Motor neuron (in vitro differentiated cells): Measurements from ENCODE around the gene MTMR3. TPM values are rescaled to one million over a fixed set of nuclear protein-coding genes. Genes with fewer than 3 reads are reported as not detected.

Experiments
- ATAC-seq, 8 experiments: fragments of 200-7000 bp; cut with Tn5 transposase; replicated peaks in 6 of 8; 2 replicates each; pipeline ENCODE4 v1.8.0; 2021; ENCODE audit warnings: mild to moderate bottlenecking in 8 of 8, moderate library complexity in 8 of 8
- H3K27ac ChIP-seq, 2 donors: fragments of 250-450 bp; sonication (Bioruptor Pico); 2 replicates each; pipeline ENCODE4 v1.9.0; 2021; ENCODE audit warnings: antibody characterized with exemption in 2 of 2, mild to moderate bottlenecking in 2 of 2, moderate library complexity in 1 of 2
- H3K4me1 ChIP-seq, 2 donors: fragments of 250-450 bp; sonication (Bioruptor Pico); replicated peaks in 1 of 2; 2 replicates each; pipeline ENCODE4 v1.6.1; 2021; ENCODE audit warnings: antibody characterized with exemption in 2 of 2, mild to moderate bottlenecking in 2 of 2, moderate library complexity in 1 of 2
- H3K4me3 ChIP-seq, 5 donors: fragments of 250-450 bp; sonication (Bioruptor Pico); 2 replicates each; pipeline ENCODE4 v1.9.0; 2021; ENCODE audit warnings: antibody characterized with exemption in 5 of 5, mild to moderate bottlenecking in 5 of 5, moderate library complexity in 4 of 5
- WGBS, 10 experiments: fragments of 450-650 bp; shearing (Covaris generic); methylation state at CpG; one replicate each; pipeline ENCODE4 v1.0.0; 2022; 5-methylcytosine and 5-hydroxymethylcytosine counted together
- in situ Hi-C, 9 experiments: fragments of 400-800 bp; cut with MboI; loops; one replicate each; pipeline ENCODE4 v1.15.0; 2021; ENCODE audit warnings: low sequenced_read_pairs in 9 of 9, low pct_unique_long_range_greater_than_20kb in 2 of 9; ENCODE audit not compliant: unreplicated experiment in 9 of 9
- total RNA-seq, 8 experiments: library from RNA; unstranded; fragments of 300-600 nt; gene quantifications; 2 replicates each; pipeline versions ENCODE4 v1.2.3 to v1.2.4, GENCODE V29; 2022

MTMR3 gene
- total RNA-seq, 8 experiments from 2014 or later, result 16.9 to 50.3 (median 21.6) TPM

- 20 to 97% (median 83%) methylated on average over 1 to 4 of the region's 4 CpGs; no CpG with 5 or more reads in 3 of the 10 experiments for WGBS, 10 experiments
- no peak overlapping the region for H3K27ac ChIP-seq
- no peak for ATAC-seq
- peaks cover 0 to 10% of the 10 kb centered on the region in 2 donors for H3K4me1 ChIP-seq
- no peak overlapping the region for H3K4me3 ChIP-seq
- in situ Hi-C loops, result loop anchor here in 4 of 9 experiments (25.0 kb wide), 2 partner anchors 191 to 316 kb away; no protein-coding TSS in a partner anchor
Measured at GRCh38 chr22:30002861-30003486, 120.0 kb downstream of the MTMR3 start.

GRCh38 chr22:30004101-30004500 is 121.1 kb downstream of the MTMR3 start:
- ATAC-seq, result no peak

GRCh38 chr22:30004694-30005093 is 121.7 kb downstream of the MTMR3 start:
- no peak overlapping the region for H3K27ac ChIP-seq
- in situ Hi-C loops, result loop anchor here in 4 of 9 experiments (25.0 kb wide), 2 partner anchors 192 to 317 kb away; no protein-coding TSS in a partner anchor
- 7 to 80% (median 45%) methylated on average over 1 to 3 of the region's 4 CpGs; no CpG with 5 or more reads in 4 of the 10 experiments for WGBS, 10 experiments

More at GRCh38 chr22:30004101-30004500, 121.1 kb downstream of the MTMR3 start:
- Histone ChIP-seq H3K4me1 (peaks cover 0 to 13% of the 10 kb centered on the region in 2 donors), H3K4me3 (no peak overlapping the region), H3K27ac (no peak overlapping the region)
- 57 to 89% (median 67%) methylated on average over 1 of the region's 1 CpG; no CpG with 5 or more reads in 4 of the 10 experiments for WGBS, 10 experiments
- in situ Hi-C loops, result loop anchor here in 4 of 9 experiments (25.0 kb wide), 2 partner anchors 192 to 317 kb away; no protein-coding TSS in a partner anchor

GRCh38 chr22:30005213-30005857 is 122.4 kb downstream of the MTMR3 start:
- ATAC-seq, result peak; percentile 48 to 94 (median 82)
- in situ Hi-C loops, result loop anchor here in 4 of 9 experiments (25.0 kb wide), 2 partner anchors 193 to 318 kb away; no protein-coding TSS in a partner anchor
- no peak overlapping the region for H3K27ac ChIP-seq
- 0 to 75% (median 62%) methylated on average over 1 to 3 of the region's 3 CpGs; no CpG with 5 or more reads in 3 of the 10 experiments for whole genome bisulfite sequencing, 10 experiments
- H3K4me1 ChIP-seq, result peaks cover 0 to 23% of the 10 kb centered on the region in 2 donors
- H3K4me3 ChIP-seq, result no peak overlapping the region

More at GRCh38 chr22:30004694-30005093, 121.7 kb downstream of the MTMR3 start:
- ATAC-seq, result peak in 4 of 8 experiments; percentile 29 to 68 (median 64)
- Histone ChIP-seq H3K4me1 (peaks cover 0 to 19% of the 10 kb centered on the region in 2 donors), H3K4me3 (no peak overlapping the region)

GRCh38 chr22:30007361-30007760 is 124.4 kb downstream of the MTMR3 start:
- in situ Hi-C loops, result loop anchor here in 4 of 9 experiments (25.0 kb wide), 2 partner anchors 195 to 320 kb away; no protein-coding TSS in a partner anchor
- no peak overlapping the region for H3K27ac ChIP-seq
- H3K4me1 ChIP-seq, result peaks cover 0 to 23% of the 10 kb centered on the region in 2 donors
- no peak for ATAC-seq
- no peak overlapping the region for H3K4me3 ChIP-seq

GRCh38 chr22:30008401-30008800 is 125.4 kb downstream of the MTMR3 start:
- Histone ChIP-seq H3K4me1 (peaks cover 0 to 23% of the 10 kb centered on the region in 2 donors), H3K4me3 (no peak overlapping the region), H3K27ac (no peak overlapping the region)
- no peak for ATAC-seq
- WGBS, 10 experiments, result 49 to 100% (median 68%) methylated on average over 1 to 2 of the region's 2 CpGs; no CpG with 5 or more reads in 3 of the 10 experiments
- in situ Hi-C loops, result loop anchor here in 4 of 9 experiments (25.0 kb wide), 2 partner anchors 196 to 321 kb away; no protein-coding TSS in a partner anchor

GRCh38 chr22:30009478-30009877 is 126.5 kb downstream of the MTMR3 start:
- in situ Hi-C loops, result loop anchor here in 4 of 9 experiments (25.0 kb wide), 2 partner anchors 197 to 322 kb away; no protein-coding TSS in a partner anchor
- no peak overlapping the region for H3K4me3 ChIP-seq
- H3K4me1 ChIP-seq, result peaks cover 0 to 23% of the 10 kb centered on the region in 2 donors
- H3K27ac ChIP-seq, result no peak overlapping the region
- ATAC-seq, result no peak

GRCh38 chr22:30010789-30011405 is 127.9 kb downstream of the MTMR3 start:
- in situ Hi-C loops, result loop anchor here in 4 of 9 experiments (25.0 kb wide), 2 partner anchors 199 to 324 kb away; no protein-coding TSS in a partner anchor
- 0 to 100% (median 68%) methylated on average over 1 of the region's 2 CpGs; no CpG with 5 or more reads in 2 of the 10 experiments for WGBS, 10 experiments
- ATAC-seq, result no peak

GRCh38 chr22:30013201-30013600 is 130.2 kb downstream of the MTMR3 start:
- in situ Hi-C loops, result loop anchor here in 4 of 9 experiments (25.0 kb wide), 2 partner anchors 201 to 326 kb away; no protein-coding TSS in a partner anchor

More at GRCh38 chr22:30010789-30011405, 127.9 kb downstream of the MTMR3 start:
- no peak overlapping the region for H3K4me3 ChIP-seq
- H3K27ac ChIP-seq, result no peak overlapping the region
- peaks cover 0 to 16% of the 10 kb centered on the region in 2 donors for H3K4me1 ChIP-seq

GRCh38 chr22:30014244-30014643 is 131.3 kb downstream of the MTMR3 start:
- Histone ChIP-seq H3K27ac (no peak overlapping the region), H3K4me3 (no peak overlapping the region), H3K4me1 (peaks cover 0 to 21% of the 10 kb centered on the region in 2 donors)
- in situ Hi-C loops, result loop anchor here in 4 of 9 experiments (25.0 kb wide), 2 partner anchors 202 to 327 kb away; no protein-coding TSS in a partner anchor
- no peak for ATAC-seq

More at GRCh38 chr22:30013201-30013600, 130.2 kb downstream of the MTMR3 start:
- 40 to 93% (median 83%) methylated on average over 1 to 5 of the region's 5 CpGs; no CpG with 5 or more reads in 1 of the 10 experiments for WGBS, 10 experiments
- peaks cover 0 to 28% of the 10 kb centered on the region in 2 donors for H3K4me1 ChIP-seq
- H3K4me3 ChIP-seq, result no peak overlapping the region
- H3K27ac ChIP-seq, result no peak overlapping the region
- ATAC-seq, result no peak

GRCh38 chr22:30015229-30015797 is 132.3 kb downstream of the MTMR3 start:
- H3K27ac ChIP-seq, result no peak overlapping the region
- in situ Hi-C loops, result loop anchor here in 4 of 9 experiments (25.0 kb wide), 2 partner anchors 203 to 328 kb away; no protein-coding TSS in a partner anchor

GRCh38 chr22:30015846-30016245 is 132.9 kb downstream of the MTMR3 start:
- Histone ChIP-seq H3K4me1 (peaks cover 0 to 12% of the 10 kb centered on the region in 2 donors), H3K27ac (no peak overlapping the region), H3K4me3 (no peak overlapping the region)
- peak in 2 of 8 experiments; percentile 9 to 27 for ATAC-seq
- 20 to 100% (median 100%) methylated on average over 1 of the region's 1 CpG; no CpG with 5 or more reads in 7 of the 10 experiments for WGBS, 10 experiments
- in situ Hi-C loops, result loop anchor here in 4 of 9 experiments (25.0 kb wide), 2 partner anchors 204 to 329 kb away; no protein-coding TSS in a partner anchor

More at GRCh38 chr22:30015229-30015797, 132.3 kb downstream of the MTMR3 start:
- no peak for ATAC-seq
- peaks cover 0 to 12% of the 10 kb centered on the region in 2 donors for H3K4me1 ChIP-seq
- H3K4me3 ChIP-seq, result no peak overlapping the region
- 100% methylated on average over 1 of the region's 3 CpGs; no CpG with 5 or more reads in 8 of the 10 experiments for WGBS, 10 experiments
